K562 (cell line): ENCODE measurements around the gene E2F2. TPM values are rescaled to one million over a fixed set of nuclear protein-coding genes. Genes with fewer than 3 reads are reported as not detected.
A peak's percentile ranks its signal among the peaks of the same experiment; 100 is the strongest.

Experiments used
- CBX1 ChIP-seq: sonication (generic); IDR thresholded peaks from 2 replicates; pipeline ENCODE4 v1.6.1; 2016; ENCODE audit warnings: antibody characterized with exemption, low read depth, mild to moderate bottlenecking
- CXXC5 ChIP-seq: fragments of 250-450 bp; sonication (Bioruptor Pico); IDR thresholded peaks from 2 replicates; pipeline ENCODE4 v1.8.0; 2022; ENCODE audit warnings: inconsistent platforms, mild to moderate bottlenecking, moderate library complexity
- E4F1 ChIP-seq: fragments of 250-450 bp; sonication (Bioruptor Pico); IDR thresholded peaks from 2 replicates; pipeline ENCODE4 v1.5.0; 2021; ENCODE audit warnings: mild to moderate bottlenecking, borderline replicate concordance
- EZH2 ChIP-seq: IDR thresholded peaks from 2 replicates; pipeline ENCODE4 v1.6.1; 2012; ENCODE audit warnings: low read depth, mild to moderate bottlenecking, inconsistent platforms, low read length, borderline replicate concordance
- FOS ChIP-seq: IDR thresholded peaks from 3 replicates; pipeline ENCODE4 v1.6.1; 2011; ENCODE audit not compliant: insufficient read length; ENCODE audit errors: extremely low read depth
- GATA2 ChIP-seq: sonication (generic); formaldehyde crosslinking; IDR thresholded peaks from 2 replicates; pipeline ENCODE4 v1.4.0; 2020; ENCODE audit warnings: mild to moderate bottlenecking, missing genetic modification reagents
- HMG20A ChIP-seq: fragments of 450-650 bp; formaldehyde crosslinking; conservative IDR thresholded peaks from 2 replicates; pipeline ENCODE4 v1.4.0; 2020; ENCODE audit warnings: mild to moderate bottlenecking, mixed read lengths
- KLF1 ChIP-seq: fragments of 450-650 bp; IDR thresholded peaks from 2 replicates; pipeline ENCODE4 v1.6.1; 2016; ENCODE audit warnings: missing genetic modification characterization, missing compliant biosample characterization
- L3MBTL2 ChIP-seq: fragments of 450-650 bp; IDR thresholded peaks from 2 replicates; pipeline ENCODE4 v1.6.1; 2016; ENCODE audit warnings: mild to moderate bottlenecking, moderate library complexity
- MCM3 ChIP-seq: fragments of 450-650 bp; IDR thresholded peaks from 2 replicates; pipeline ENCODE4 v1.6.1; 2016
- MCM5 ChIP-seq: fragments of 450-650 bp; IDR thresholded peaks from 2 replicates; pipeline ENCODE4 v1.6.1; 2016; ENCODE audit warnings: low read depth
- NELFE ChIP-seq: IDR thresholded peaks from 2 replicates; pipeline ENCODE4 v1.6.1; 2011; ENCODE audit warnings: mild to moderate bottlenecking; ENCODE audit not compliant: insufficient read depth, insufficient read length
- POLR2A ChIP-seq: fragments of 450-650 bp; conservative IDR thresholded peaks from 2 replicates; pipeline ENCODE4 v1.6.1; 2016
- RBBP5 ChIP-seq: fragments of 200-600 bp; sonication (generic); IDR thresholded peaks from 2 replicates; pipeline ENCODE4 v1.6.1; 2012; ENCODE audit warnings: borderline replicate concordance, mild to moderate bottlenecking, low read length, control low read depth, inconsistent platforms; ENCODE audit not compliant: insufficient read depth, poor library complexity, severe bottlenecking
- SAFB2 ChIP-seq: fragments of 200-400 bp; formaldehyde crosslinking; IDR thresholded peaks from 2 replicates; pipeline ENCODE4 v1.6.1; 2018; ENCODE audit warnings: borderline replicate concordance, low read length, low read depth, moderate library complexity; ENCODE audit not compliant: severe bottlenecking
- SAP30 ChIP-seq: fragments of 200-600 bp; sonication (generic); IDR thresholded peaks from 2 replicates; pipeline ENCODE4 v1.6.1; 2012; ENCODE audit warnings: borderline replicate concordance, low read depth, mild to moderate bottlenecking, moderate library complexity, low read length, control low read depth, inconsistent platforms; ENCODE audit not compliant: insufficient read depth, poor library complexity, severe bottlenecking
- TCF7 ChIP-seq: sonication (generic); IDR thresholded peaks from 2 replicates; pipeline ENCODE4 v1.6.1; 2016; ENCODE audit warnings: antibody characterized with exemption, borderline replicate concordance
- ZBTB43 ChIP-seq: sonication (generic); formaldehyde crosslinking; IDR thresholded peaks from 2 replicates; pipeline ENCODE4 v1.8.0; 2023; ENCODE audit warnings: mild to moderate bottlenecking, missing genetic modification reagents
- ZEB2 ChIP-seq: fragments of 450-650 bp; IDR thresholded peaks from 2 replicates; pipeline ENCODE4 v1.6.1; 2016
- ZKSCAN1 ChIP-seq: fragments of 150-350 bp; IDR thresholded peaks from 2 replicates; pipeline ENCODE4 v1.6.1; 2016; ENCODE audit warnings: low read depth, low read length
- ZNF140 ChIP-seq: fragments of 250-450 bp; sonication (Bioruptor Pico); IDR thresholded peaks from 2 replicates; pipeline ENCODE4 v1.8.0; 2021; ENCODE audit warnings: moderate library complexity, mild to moderate bottlenecking, inconsistent platforms
- ZNF444 ChIP-seq: fragments of 250-450 bp; sonication (Bioruptor Pico); IDR thresholded peaks from 2 replicates; pipeline ENCODE4 v1.4.0; 2020; ENCODE audit warnings: mild to moderate bottlenecking, moderate library complexity
- ZNF766 ChIP-seq: fragments of 200-800 bp; sonication (Bioruptor generic); conservative IDR thresholded peaks from 2 replicates; pipeline ENCODE4 v1.6.1; 2016; ENCODE audit warnings: missing genetic modification characterization, missing compliant biosample characterization
- polyA plus RNA-seq, 8 experiments: library from polyadenylated mRNA; depleted of rRNA in 4 of 8; stranded (reverse) in 5 of 8; unstranded in 3 of 8; fragments of >200 nt; fragmentation: Nextera tagmentation in 2 of 8; fragmentation: Illumina TruSeq in 1 of 8; extraction: Ambion mirVana in 2 of 8; extraction: Trizol in 1 of 8; gene quantifications; 2 replicates each; pipeline versions ENCODE4 v1.2.1 to v1.2.3, GENCODE V29; 2011 to 2014; ENCODE audit warnings: inconsistent platforms in 1 of 8, missing spikeins in 1 of 8
- total RNA-seq, 7 experiments: library from RNA; depleted of rRNA in 6 of 7; stranded (reverse); fragments of >200 nt in 6 of 7; fragmentation: Illumina TruSeq in 2 of 7; extraction: Trizol in 2 of 7; gene quantifications; 2 replicates each; pipeline versions ENCODE4 v1.2.1 to v1.2.3, GENCODE V29; 2011 to 2021; ENCODE audit warnings: low replicate concordance in 1 of 7

Gene E2F2
- total and polyA plus RNA-seq, 9 of the 15 experiments (the other 6 are each of a cell fraction or from before 2014, with no cell fraction given), result 3.1 to 25.3 (median 11.4) TPM

- no peak for TF ChIP-seq ZNF140 (CRISPR knock-in tag)
- no peak; the same call in 1 of the 2 replicates for TF ChIP-seq ZEB2
- TF ChIP-seq L3MBTL2, result peak; percentile 83
- no peak for TF ChIP-seq TCF7
- no peak for TF ChIP-seq ZNF444 (CRISPR knock-in tag)
- TF ChIP-seq CBX1, result no peak
- TF ChIP-seq MCM5, result no peak
- TF ChIP-seq HMG20A, result no peak
- TF ChIP-seq POLR2A, result peak; percentile 84
- TF ChIP-seq SAP30, result peak; percentile 69
- TF ChIP-seq CXXC5, result peak; percentile 79
- TF ChIP-seq ZKSCAN1, result peak; percentile 47; the same call in 1 of the 2 replicates
- TF ChIP-seq RBBP5, result peak; percentile 85
- no peak for TF ChIP-seq GATA2 (CRISPR knock-in tag)
- TF ChIP-seq MCM3, result no peak
- no peak for TF ChIP-seq KLF1 (tag)
- no peak for TF ChIP-seq E4F1 (CRISPR knock-in tag)
- TF ChIP-seq NELFE, result no peak
- no peak for TF ChIP-seq ZBTB43 (CRISPR knock-in tag)
- no peak for TF ChIP-seq FOS
- TF ChIP-seq SAFB2, result no peak
- TF ChIP-seq ZNF766 (CRISPR knock-in tag), result no peak
- TF ChIP-seq EZH2, result no peak
These were observed 23.6 kb upstream of the E2F2 start (continued) for GRCh38 chr1:23554481-23555269.
